Heart right ventricle (tissue), 16 donors: ENCODE results near the gene MAP3K7CL. TPM values are rescaled to one million over a fixed set of nuclear protein-coding genes. Genes with fewer than 3 reads are reported as not detected.

ENCODE experiments used
- ATAC-seq, 8 donors: fragments of 200-7000 bp; cut with Tn5 transposase; one replicate each; pipeline ENCODE4 v1.9.1; 2020; ENCODE audit warnings: mild to moderate bottlenecking in 8 of 8, moderate library complexity in 8 of 8, moderate number of reproducible peaks in 1 of 8
- DNase-seq, 2 donors: peaks; one replicate each; pipeline ENCODE4 v3.0.0-alpha.2; 2020
- H3K27ac ChIP-seq, 10 donors: fragments of 200-600 bp; sonication (generic) in 2 of 10; one replicate each; pipeline versions ENCODE4 v1.5.0 to v1.8.0; 2020 to 2022; ENCODE audit warnings: mild to moderate bottlenecking in 3 of 10
- H3K27me3 ChIP-seq, 7 donors: fragments of 200-600 bp; one replicate each; pipeline ENCODE4 v1.8.0; 2021 to 2022; ENCODE audit warnings: mild to moderate bottlenecking in 2 of 7
- H3K36me3 ChIP-seq, 9 donors: fragments of 200-600 bp; sonication (generic) in 1 of 9; one replicate each; pipeline versions ENCODE4 v1.5.0 to v1.8.0; 2020 to 2022; ENCODE audit warnings: mild to moderate bottlenecking in 2 of 9
- H3K4me1 ChIP-seq, 9 donors: fragments of 200-600 bp; sonication (generic) in 1 of 9; one replicate each; pipeline versions ENCODE4 v1.5.0 to v1.8.0; 2020 to 2022; ENCODE audit warnings: mild to moderate bottlenecking in 4 of 9
- H3K4me3 ChIP-seq, 10 donors: fragments of 200-600 bp; sonication (generic) in 2 of 10; one replicate each; pipeline versions ENCODE4 v1.5.0 to v1.8.0; 2020 to 2022; ENCODE audit warnings: mild to moderate bottlenecking in 7 of 10, moderate library complexity in 2 of 10
- H3K9me3 ChIP-seq, 11 donors: fragments of 200-600 bp in 10 of 11; sonication (generic) in 2 of 11; one replicate each; pipeline versions ENCODE4 v1.5.0 to v1.8.0; 2013 to 2022; ENCODE audit warnings: mild to moderate bottlenecking in 2 of 11, control low read depth in 1 of 11, moderate library complexity in 1 of 11
- WGBS, 2 donors: extraction: QIAGEN DNeasy Blood & Tissue Kit; methylation state at CpG; one replicate each; pipeline ENCODE4 v1.1.7; 2013; ENCODE audit warnings: inconsistent platforms in 1 of 2; 5-methylcytosine and 5-hydroxymethylcytosine counted together
- intact Hi-C, 10 donors: fragments of 100-400 bp; cut with DNase I; formaldehyde crosslinking; loops; one replicate each; pipeline versions ENCODE4 v1.11.1 to v1.14.2; 2022
- polyA plus RNA-seq, 2 donors: library from polyadenylated mRNA; stranded (reverse); fragments of 200-250 nt; gene quantifications; one replicate each; pipeline ENCODE4 v1.2.3, GENCODE V29; 2013
- total RNA-seq, 10 donors: library from RNA; stranded (reverse); fragmentation: NEBNext Ultra II Directional in 3 of 10; extraction: Animal tissue kit (Norgen Biotek cat#: 25700) in 3 of 10; gene quantifications; one replicate each; pipeline versions ENCODE4 v1.2.1 to v1.2.4, GENCODE V29; 2021 to 2023
- TF ChIP-seq, protein P1 (sequence below), 9 donors: fragments of 200-600 bp; sonication (generic) in 2 of 9; IDR thresholded peaks; one replicate each; pipeline versions ENCODE4 v1.5.0 to v1.8.0; 2021 to 2022; ENCODE audit warnings: antibody characterized with exemption in 9 of 9, mild to moderate bottlenecking in 5 of 9, moderate library complexity in 1 of 9
- donor health status: Arrhythmogenic right ventricular cardiomyopathy.
- donor health status: ischemic (EF 13 %, LVEDD 7.1; RV severe dilation, severe dysfunction).
- donor health status: healthy with polysubstance abuse.
- donor health status: DM: no; HTN: yes; CAD: no.
- donor health status: DM: no; HTN: no; CAD: no.
- donor health status: ischemic (EF 25% LVEDD 6.9; RV normal size, moderate dysfunction).
- donor health status: ischemic (EF 25% LVEDD 5.7; RV mildly dilated, moderate dysfunction).
- donor health status: healthy.
- donor health status: DM: yes; HTN: yes; CAD: no.
- donor health status: Ischemic cardiomyopathy.
- donor health status: ischemic (EF 35%, LVEDD 5.7; RV mildly dilated, moderate dysfunction).
- donor health status: nonischemic (EF 11% LVEDD 7.7; RV severe dilation, severe dysfunction).
- donor health status: DM: yes; HTN: yes; CAD: no.
- donor health status: PGD.
- donor health status: ischemic (EF 29% LVEDD 5.4; RV normal size, mild dysfunction).
- donor health status: nonischemic (EF 23%, LVEDD 6.1; RV moderate dilation, normal function).

The MAP3K7CL gene
- total and polyA plus RNA-seq, 12 donors, result 0.64 to 62.1 (median 3.6) TPM

GRCh38 chr21:29133241-29133640 is 2.8 kb downstream of the MAP3K7CL start:
- TF ChIP-seq, protein P1, sequence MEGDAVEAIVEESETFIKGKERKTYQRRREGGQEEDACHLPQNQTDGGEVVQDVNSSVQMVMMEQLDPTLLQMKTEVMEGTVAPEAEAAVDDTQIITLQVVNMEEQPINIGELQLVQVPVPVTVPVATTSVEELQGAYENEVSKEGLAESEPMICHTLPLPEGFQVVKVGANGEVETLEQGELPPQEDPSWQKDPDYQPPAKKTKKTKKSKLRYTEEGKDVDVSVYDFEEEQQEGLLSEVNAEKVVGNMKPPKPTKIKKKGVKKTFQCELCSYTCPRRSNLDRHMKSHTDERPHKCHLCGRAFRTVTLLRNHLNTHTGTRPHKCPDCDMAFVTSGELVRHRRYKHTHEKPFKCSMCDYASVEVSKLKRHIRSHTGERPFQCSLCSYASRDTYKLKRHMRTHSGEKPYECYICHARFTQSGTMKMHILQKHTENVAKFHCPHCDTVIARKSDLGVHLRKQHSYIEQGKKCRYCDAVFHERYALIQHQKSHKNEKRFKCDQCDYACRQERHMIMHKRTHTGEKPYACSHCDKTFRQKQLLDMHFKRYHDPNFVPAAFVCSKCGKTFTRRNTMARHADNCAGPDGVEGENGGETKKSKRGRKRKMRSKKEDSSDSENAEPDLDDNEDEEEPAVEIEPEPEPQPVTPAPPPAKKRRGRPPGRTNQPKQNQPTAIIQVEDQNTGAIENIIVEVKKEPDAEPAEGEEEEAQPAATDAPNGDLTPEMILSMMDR (IDR thresholded peaks at IDR 0.05), result no peak
- 96 to 97% methylated on average over 7 of the region's 7 CpGs for WGBS, 2 donors
- Histone ChIP-seq H3K4me1 (peaks cover 0 to 18% (median 5%) of the 10 kb centered on the region in 9 donors), H3K4me3 (no peak overlapping the region), H3K36me3 (no peaks in the 10 kb centered on the region), H3K27me3 (no peaks in the 10 kb centered on the region), H3K9me3 (peaks cover 0 to 13% (median 2%) of the 10 kb centered on the region in 11 donors), H3K27ac (no peak overlapping the region)
- intact Hi-C loops, result no loop called here
- no peak for ATAC-seq
- no peak for DNase-seq

GRCh38 chr21:29133796-29134195 is 3.4 kb downstream of the MAP3K7CL start:
- ATAC-seq, result no peak

GRCh38 chr21:29135481-29135880 is 5.0 kb downstream of the MAP3K7CL start:
- H3K36me3 ChIP-seq, result no peaks in the 10 kb centered on the region
- TF ChIP-seq, protein P1 (IDR thresholded peaks at IDR 0.05), result no peak
- peaks cover 0 to 12% (median 5%) of the 10 kb centered on the region in 9 donors for H3K4me1 ChIP-seq
- H3K27ac ChIP-seq, result no peak overlapping the region
- intact Hi-C loops, result no loop called here
- no peaks in the 10 kb centered on the region for H3K27me3 ChIP-seq
- no peak for ATAC-seq
- no peak overlapping the region for H3K4me3 ChIP-seq
- DNase-seq, result no peak
- H3K9me3 ChIP-seq, result no peaks in the 10 kb centered on the region

More at GRCh38 chr21:29133796-29134195, 3.4 kb downstream of the MAP3K7CL start:
- no peak overlapping the region for H3K4me3 ChIP-seq
- no peaks in the 10 kb centered on the region for H3K36me3 ChIP-seq
- peaks cover 0 to 18% (median 5%) of the 10 kb centered on the region in 9 donors for H3K4me1 ChIP-seq
- TF ChIP-seq, protein P1 (IDR thresholded peaks at IDR 0.05), result no peak
- intact Hi-C loops, result no loop called here
- no peaks in the 10 kb centered on the region for H3K27me3 ChIP-seq
- 85 to 87% methylated on average over 5 of the region's 5 CpGs for WGBS, 2 donors
- no peak for DNase-seq
- no peak overlapping the region for H3K27ac ChIP-seq
- peaks cover 0 to 13% (median 2%) of the 10 kb centered on the region in 11 donors for H3K9me3 ChIP-seq

- DNase-seq (no peak), ATAC-seq (no peak)
- H3K9me3 ChIP-seq, result no peaks in the 10 kb centered on the region
- 79 to 82% methylated on average over 1 of the region's 1 CpG for WGBS, 2 donors
- no peak overlapping the region for H3K4me3 ChIP-seq
- H3K36me3 ChIP-seq, result no peaks in the 10 kb centered on the region
- no peaks in the 10 kb centered on the region for H3K27me3 ChIP-seq
- H3K27ac ChIP-seq, result no peak overlapping the region
- peaks cover 0 to 7% (median 0%) of the 10 kb centered on the region in 9 donors for H3K4me1 ChIP-seq
- intact Hi-C loops, result no loop called here
- TF ChIP-seq, protein P1 (IDR thresholded peaks at IDR 0.05), result no peak
These were observed 5.6 kb downstream of the MAP3K7CL start for GRCh38 chr21:29136033-29136432.
